NCI-H2196 (cell line): ENCODE results near the gene ATG10.

Experiments
- DNase-seq: peaks from one replicate; lab custom pipeline; 2025; ENCODE audit not compliant: unreplicated experiment; lab: John Stamatoyannopoulos, UW

The ATG10 gene

GRCh38 chr5:82164176-82164976 lies 192.6 kb downstream of the ATG10 start:
- no peak for DNase-seq

GRCh38 chr5:82164977-82165713 lies 193.3 kb downstream of the ATG10 start:
- DNase-seq, result no peak

- DNase-seq, result peak; percentile 60
These were observed 194.1 kb downstream of the ATG10 start for GRCh38 chr5:82165740-82166530.

- no peak for DNase-seq
These were observed 195.6 kb downstream of the ATG10 start for GRCh38 chr5:82167372-82167935.

- DNase-seq, result no peak
These were observed 196.5 kb downstream of the ATG10 start for GRCh38 chr5:82168294-82168693.

- no peak for DNase-seq
These were observed 198.1 kb downstream of the ATG10 start for GRCh38 chr5:82169892-82170291.

- no peak for DNase-seq
These were observed 202.5 kb downstream of the ATG10 start for GRCh38 chr5:82174128-82174918.

GRCh38 chr5:82174919-82175219 lies 203.0 kb downstream of the ATG10 start:
- no peak for DNase-seq

GRCh38 chr5:82176115-82176814 lies 204.4 kb downstream of the ATG10 start:
- no peak for DNase-seq

- DNase-seq, result no peak
These were observed 206.6 kb downstream of the ATG10 start for GRCh38 chr5:82178378-82178777.

- DNase-seq, result no peak
These were observed 210.8 kb downstream of the ATG10 start for GRCh38 chr5:82182662-82183061.

GRCh38 chr5:82183828-82184227 lies 212.0 kb downstream of the ATG10 start:
- DNase-seq, result no peak

- no peak for DNase-seq
These were observed 214.0 kb downstream of the ATG10 start for GRCh38 chr5:82185851-82186250.

- no peak for DNase-seq
These were observed 225.7 kb downstream of the ATG10 start for GRCh38 chr5:82197550-82197949.

- no peak for DNase-seq
These were observed 232.7 kb downstream of the ATG10 start for GRCh38 chr5:82204567-82204966.

GRCh38 chr5:82205005-82205404 lies 233.2 kb downstream of the ATG10 start:
- no peak for DNase-seq

- no peak for DNase-seq
These were observed 236.5 kb downstream of the ATG10 start for GRCh38 chr5:82208371-82208770.

- DNase-seq, result no peak
These were observed 240.2 kb downstream of the ATG10 start for GRCh38 chr5:82211855-82212572.

- DNase-seq, result no peak
These were observed 246.1 kb downstream of the ATG10 start for GRCh38 chr5:82217917-82218316.
